HEK293T (cell line): ENCODE data around the gene XPR1.
"Not testable (repeated sequence)": the region's sequence is repeated elsewhere in the genome, so short reads cannot be mapped to it uniquely, and the experiment has no call there.

ENCODE experiments used
- CTCF ChIA-PET: fragments of 350-600 bp; formaldehyde crosslinking; extraction: SDS; loops from one replicate; lab custom pipeline; 2021; ENCODE audit warnings: antibody characterized with exemption, inconsistent platforms; lab: Yijun Ruan, JAX
- POLR2A ChIA-PET: fragments of 350-600 bp; formaldehyde crosslinking; extraction: SDS; loops from one replicate; lab custom pipeline; 2020; ENCODE audit warnings: antibody characterized with exemption, inconsistent platforms; lab: Yijun Ruan, JAX
- DNase-seq: peaks from one replicate; pipeline ENCODE4 v3.0.0; 2012; ENCODE audit warnings: mixed read lengths; ENCODE audit errors: extremely low spot score
- ARNT ChIP-seq: fragments of 450-650 bp; IDR thresholded peaks from 2 replicates; pipeline ENCODE4 v1.6.1; 2017; ENCODE audit warnings: mild to moderate bottlenecking
- BHLHE40 ChIP-seq: fragments of 450-650 bp; IDR thresholded peaks from 2 replicates; pipeline ENCODE4 v1.6.1; 2016; ENCODE audit warnings: mild to moderate bottlenecking, moderate library complexity, borderline replicate concordance
- CTBP1 ChIP-seq: fragments of 450-650 bp; IDR thresholded peaks from 2 replicates; pipeline ENCODE4 v1.6.1; 2016; ENCODE audit warnings: borderline replicate concordance
- ELF4 ChIP-seq: fragments of 450-650 bp; IDR thresholded peaks from 2 replicates; pipeline ENCODE4 v1.6.1; 2017; ENCODE audit warnings: antibody characterized with exemption
- FOXA1 ChIP-seq: fragments of 450-650 bp; IDR thresholded peaks from 2 replicates; pipeline ENCODE4 v1.6.1; 2016; ENCODE audit warnings: mild to moderate bottlenecking
- FOXK2 ChIP-seq: fragments of 450-650 bp; IDR thresholded peaks from 2 replicates; pipeline ENCODE4 v1.6.1; 2016; ENCODE audit warnings: mild to moderate bottlenecking
- FOXM1 ChIP-seq: fragments of 450-650 bp; IDR thresholded peaks from 2 replicates; pipeline ENCODE4 v1.6.1; 2017; ENCODE audit warnings: mild to moderate bottlenecking, borderline replicate concordance
- HDGF ChIP-seq: fragments of 450-650 bp; IDR thresholded peaks from 2 replicates; pipeline ENCODE4 v1.6.1; 2017; ENCODE audit warnings: antibody characterized with exemption, borderline replicate concordance
- L3MBTL2 ChIP-seq: fragments of 450-650 bp; conservative IDR thresholded peaks from 2 replicates; pipeline ENCODE4 v1.6.1; 2016; ENCODE audit warnings: mild to moderate bottlenecking
- LEF1 ChIP-seq: fragments of 450-650 bp; IDR thresholded peaks from 2 replicates; pipeline ENCODE4 v1.6.1; 2017; ENCODE audit warnings: mild to moderate bottlenecking, borderline replicate concordance
- NFRKB ChIP-seq: fragments of 450-650 bp; IDR thresholded peaks from 2 replicates; pipeline ENCODE4 v1.6.1; 2016; ENCODE audit warnings: mild to moderate bottlenecking, moderate library complexity
- SP1 ChIP-seq: fragments of 450-650 bp; IDR thresholded peaks from 2 replicates; pipeline ENCODE4 v1.6.1; 2017
- SUZ12 ChIP-seq: fragments of 450-650 bp; IDR thresholded peaks from 2 replicates; pipeline ENCODE4 v1.6.1; 2016; ENCODE audit warnings: mild to moderate bottlenecking
- TARDBP ChIP-seq: fragments of 450-650 bp; IDR thresholded peaks from 2 replicates; pipeline ENCODE4 v1.6.1; 2016
- ZNF384 ChIP-seq: fragments of 450-650 bp; IDR thresholded peaks from 2 replicates; pipeline ENCODE4 v1.6.1; 2016
- TF ChIP-seq, protein P1 (sequence below): fragments of 450-650 bp; IDR thresholded peaks from 2 replicates; pipeline ENCODE4 v1.6.1; 2016

XPR1 gene

DNA sequence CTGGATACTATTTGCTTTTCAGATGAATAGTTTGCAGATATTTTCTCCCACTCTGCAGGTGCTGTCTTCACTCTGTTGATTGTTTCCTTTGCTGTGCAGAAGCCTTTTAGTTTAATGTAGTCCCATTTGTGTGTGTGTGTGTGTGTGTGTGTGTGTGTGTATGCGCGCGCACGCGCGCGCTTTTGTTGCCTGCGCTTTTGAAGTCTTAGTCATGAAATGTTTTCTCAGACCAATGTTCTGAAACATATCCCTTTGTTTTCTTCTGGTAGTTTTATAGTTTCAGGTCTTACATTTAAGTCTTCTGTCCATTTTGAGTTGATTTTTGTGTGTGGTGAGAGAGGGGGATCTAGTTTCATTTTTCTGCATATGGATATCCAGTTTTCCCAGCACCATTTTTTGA, 63.5 kb downstream of the XPR1 start:
- TF ChIP-seq L3MBTL2 (no peak), SUZ12 (no peak), FOXA1 (no peak), FOXK2 (no peak), LEF1 (no peak), SP1 (no peak), ARNT (no peak), HDGF (no peak), CTBP1 (no peak), ZNF384 (no peak), FOXM1 (no peak), TARDBP (no peak)
- TF ChIP-seq, protein P1, sequence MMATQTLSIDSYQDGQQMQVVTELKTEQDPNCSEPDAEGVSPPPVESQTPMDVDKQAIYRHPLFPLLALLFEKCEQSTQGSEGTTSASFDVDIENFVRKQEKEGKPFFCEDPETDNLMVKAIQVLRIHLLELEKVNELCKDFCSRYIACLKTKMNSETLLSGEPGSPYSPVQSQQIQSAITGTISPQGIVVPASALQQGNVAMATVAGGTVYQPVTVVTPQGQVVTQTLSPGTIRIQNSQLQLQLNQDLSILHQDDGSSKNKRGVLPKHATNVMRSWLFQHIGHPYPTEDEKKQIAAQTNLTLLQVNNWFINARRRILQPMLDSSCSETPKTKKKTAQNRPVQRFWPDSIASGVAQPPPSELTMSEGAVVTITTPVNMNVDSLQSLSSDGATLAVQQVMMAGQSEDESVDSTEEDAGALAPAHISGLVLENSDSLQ = no peak
- CTCF ChIA-PET = interaction anchor here (0.6 kb wide), 1 partner anchor 49 kb away, joined by 4 read pairs; no protein-coding TSS in a partner anchor
- POLR2A ChIA-PET = no interaction called here
- DNase-seq = no peak

DNA sequence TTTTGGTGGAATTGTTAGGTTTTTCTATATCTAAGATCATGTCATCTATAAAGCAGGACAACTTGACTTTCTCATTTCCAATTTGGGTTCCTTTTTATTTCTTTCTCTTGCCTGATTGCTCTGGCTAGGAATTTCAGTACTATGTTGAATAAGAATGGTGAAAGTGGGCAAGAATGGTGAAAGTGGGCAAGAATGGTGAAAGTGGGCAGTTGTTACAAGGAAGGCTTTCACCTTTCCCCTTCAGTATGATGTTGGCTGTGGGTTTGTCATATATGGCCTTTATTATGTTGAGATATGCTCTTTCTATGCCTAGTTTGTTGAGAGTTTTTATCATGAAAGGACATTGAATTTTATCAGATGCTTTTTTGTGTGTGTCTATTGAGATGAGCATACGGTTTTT, 64.5 kb downstream of the XPR1 start:
- no peak for DNase-seq
- POLR2A ChIA-PET = no interaction called here
- CTCF ChIA-PET = no interaction called here
- TF ChIP-seq ELF4 (no peak), LEF1 (no peak), ARNT (no peak), TARDBP (no peak), BHLHE40 (no peak), FOXA1 (no peak), ZNF384 (no peak), SUZ12 (no peak), CTBP1 (no peak), FOXM1 (no peak), FOXK2 (no peak)
- TF ChIP-seq, protein P1 = no peak

DNA sequence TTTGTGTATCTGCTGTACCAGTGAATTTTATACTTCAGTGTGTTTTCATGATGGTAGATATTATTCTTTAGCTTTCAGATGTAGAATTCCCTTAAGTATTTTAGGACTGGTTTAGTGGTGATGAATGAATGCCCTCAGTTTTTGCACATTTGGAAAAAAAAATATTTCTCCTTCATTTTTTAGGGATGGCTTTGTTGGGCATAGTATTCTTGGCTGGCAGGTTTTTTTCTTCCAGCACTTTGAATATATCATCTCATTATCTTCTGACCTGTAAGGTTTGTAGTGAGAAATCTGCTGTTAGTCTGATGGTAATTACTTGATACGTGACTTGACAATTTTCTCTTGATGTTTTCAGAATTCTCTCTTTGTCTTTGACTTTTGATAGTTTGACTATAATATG, 66.8 kb downstream of the XPR1 start:
- ChIA-PET POLR2A (no interaction called here), CTCF (no interaction called here)
- DNase-seq = no peak
- TF ChIP-seq ZNF384 = no peak
- no peak for TF ChIP-seq FOXA1
- TF ChIP-seq FOXK2 = no peak
- TF ChIP-seq TARDBP = no peak
- TF ChIP-seq NFRKB = no peak
- TF ChIP-seq L3MBTL2 = no peak
- TF ChIP-seq SP1 = no peak
- TF ChIP-seq, protein P1 = no peak
- no peak for TF ChIP-seq ELF4
- no peak for TF ChIP-seq CTBP1
- TF ChIP-seq SUZ12 = no peak
- TF ChIP-seq BHLHE40 = no peak
- TF ChIP-seq ARNT = no peak
- TF ChIP-seq LEF1 = no peak
- no peak for TF ChIP-seq FOXM1
- TF ChIP-seq HDGF = no peak

DNA sequence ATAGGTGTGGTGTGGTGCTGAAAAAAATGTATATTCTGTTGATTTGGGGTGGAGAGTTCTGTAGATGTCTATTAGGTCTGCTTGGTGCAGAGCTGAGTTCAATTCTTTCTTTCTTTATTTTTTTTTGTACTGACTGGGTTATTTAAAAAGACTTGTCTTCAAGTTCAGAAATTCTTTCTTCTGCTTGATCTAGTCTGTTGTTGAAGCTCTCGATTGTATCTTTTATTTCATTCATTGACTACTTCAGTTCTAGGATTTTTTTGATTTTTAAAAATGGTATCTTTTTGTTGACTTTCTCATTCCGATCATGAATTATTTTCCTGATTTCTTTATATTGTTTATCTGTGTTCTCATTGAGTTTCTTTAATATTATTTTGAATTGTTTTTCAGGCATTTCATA, 70.6 kb downstream of the XPR1 start:
- DNase-seq, CTCF ChIA-PET, POLR2A ChIA-PET: not testable (repeated sequence)

DNA sequence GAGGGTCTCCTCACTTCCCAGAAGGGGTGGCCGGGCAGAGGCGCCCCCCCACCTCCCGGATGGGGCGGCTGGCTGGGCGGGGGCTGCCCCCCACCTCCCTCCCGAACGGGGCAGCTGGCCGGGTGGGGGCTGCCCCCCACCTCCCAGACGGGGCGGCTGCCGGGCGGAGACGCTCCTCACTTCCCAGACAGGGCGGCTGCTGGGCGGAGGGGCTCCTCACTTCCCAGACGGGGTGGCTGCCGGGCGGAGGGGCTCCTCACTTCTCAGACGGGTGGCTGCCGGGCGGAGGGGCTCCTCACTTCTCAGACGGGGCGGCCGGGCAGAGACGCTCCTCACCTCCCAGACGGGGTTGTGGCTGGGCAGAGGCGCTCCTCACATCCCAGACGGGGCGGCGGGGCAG, 78.9 kb downstream of the XPR1 start:
- DNase-seq, CTCF ChIA-PET, POLR2A ChIA-PET: not testable (repeated sequence)

DNA sequence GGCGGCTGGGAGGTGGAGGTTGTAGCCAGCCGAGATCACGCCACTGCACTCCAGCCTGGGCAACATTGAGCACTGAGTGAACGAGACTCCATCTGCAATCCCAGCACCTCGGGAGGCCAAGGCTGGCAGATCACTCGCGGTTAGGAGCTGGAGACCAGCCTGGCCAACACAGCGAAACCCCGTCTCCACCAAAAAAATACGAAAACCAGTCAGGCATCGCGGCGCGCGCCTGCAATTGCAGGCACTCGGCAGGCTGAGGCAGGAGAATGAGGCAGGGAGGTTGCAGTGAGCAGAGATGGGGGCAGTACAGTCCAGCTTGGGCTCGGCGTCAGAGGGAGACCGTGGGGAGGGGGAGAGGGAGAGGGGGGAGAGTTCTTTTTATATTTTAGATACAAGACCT, 79.4 kb downstream of the XPR1 start:
- POLR2A ChIA-PET, DNase-seq, CTCF ChIA-PET: not testable (repeated sequence)

DNA sequence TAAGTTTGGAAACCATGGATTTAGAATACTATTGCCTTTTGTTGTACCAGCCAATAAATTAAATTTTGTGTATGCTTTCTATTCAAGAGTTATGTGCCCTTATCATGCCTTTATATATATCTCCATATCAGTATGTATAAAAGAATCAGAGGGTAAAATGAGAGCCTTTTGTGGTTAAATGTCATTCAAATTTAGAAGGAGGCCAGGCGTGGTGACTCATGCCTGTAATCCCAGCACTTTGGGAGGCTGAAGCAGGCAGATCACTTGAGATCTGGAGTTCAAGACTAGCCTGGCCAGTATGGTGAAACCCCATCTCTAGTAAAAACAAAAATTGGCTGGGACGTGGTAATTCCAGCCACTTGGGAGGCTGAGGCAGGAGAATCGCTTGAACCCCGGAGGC, 88.9 kb downstream of the XPR1 start:
- POLR2A ChIA-PET = no interaction called here
- no peak for DNase-seq
- CTCF ChIA-PET = no interaction called here
- TF ChIP-seq, protein P1 = no peak
- TF ChIP-seq SP1 = no peak
- no peak for TF ChIP-seq HDGF
- no peak for TF ChIP-seq TARDBP
- TF ChIP-seq FOXA1 = no peak
- TF ChIP-seq FOXK2 = no peak
- no peak for TF ChIP-seq ARNT
- no peak for TF ChIP-seq L3MBTL2
